Activated CD4-positive, alpha-beta T cell treated with anti-CD3 and anti-CD28 coated beads for 48 hours (primary cell): ENCODE data around the gene EVC.

Source experiments
- DNase-seq: peaks from one replicate; pipeline ENCODE4 v3.0.0-alpha.2; 2020

The EVC gene

GRCh38 chr4:5735463-5735862 is 24.5 kb downstream of the EVC start:
- DNase-seq = no peak

- DNase-seq = no peak
Observed at GRCh38 chr4:5738061-5738460, 27.1 kb downstream of the EVC start.

DNA sequence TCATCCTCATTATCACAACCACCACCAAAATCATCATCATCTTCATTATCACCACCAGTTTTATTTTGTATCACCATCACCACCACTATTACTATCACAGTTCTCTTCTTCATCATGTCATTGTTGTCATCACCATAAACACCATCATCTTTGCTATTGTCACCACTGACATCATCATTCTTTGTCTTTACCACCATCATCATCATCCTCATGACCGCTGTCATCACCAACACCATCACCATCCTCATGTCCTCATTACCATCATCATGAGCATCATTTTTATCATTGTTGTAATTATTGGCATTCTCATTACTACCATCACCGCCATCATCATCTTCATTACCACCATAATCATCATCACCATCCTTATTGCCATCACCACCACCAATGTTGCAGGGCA is 31.4 kb downstream of the EVC start:
- DNase-seq = no peak

- no peak for DNase-seq
Observed at GRCh38 chr4:5742968-5743367, 32.0 kb downstream of the EVC start.

- DNase-seq = no peak
Observed at GRCh38 chr4:5746250-5746649, 35.2 kb downstream of the EVC start.

DNA sequence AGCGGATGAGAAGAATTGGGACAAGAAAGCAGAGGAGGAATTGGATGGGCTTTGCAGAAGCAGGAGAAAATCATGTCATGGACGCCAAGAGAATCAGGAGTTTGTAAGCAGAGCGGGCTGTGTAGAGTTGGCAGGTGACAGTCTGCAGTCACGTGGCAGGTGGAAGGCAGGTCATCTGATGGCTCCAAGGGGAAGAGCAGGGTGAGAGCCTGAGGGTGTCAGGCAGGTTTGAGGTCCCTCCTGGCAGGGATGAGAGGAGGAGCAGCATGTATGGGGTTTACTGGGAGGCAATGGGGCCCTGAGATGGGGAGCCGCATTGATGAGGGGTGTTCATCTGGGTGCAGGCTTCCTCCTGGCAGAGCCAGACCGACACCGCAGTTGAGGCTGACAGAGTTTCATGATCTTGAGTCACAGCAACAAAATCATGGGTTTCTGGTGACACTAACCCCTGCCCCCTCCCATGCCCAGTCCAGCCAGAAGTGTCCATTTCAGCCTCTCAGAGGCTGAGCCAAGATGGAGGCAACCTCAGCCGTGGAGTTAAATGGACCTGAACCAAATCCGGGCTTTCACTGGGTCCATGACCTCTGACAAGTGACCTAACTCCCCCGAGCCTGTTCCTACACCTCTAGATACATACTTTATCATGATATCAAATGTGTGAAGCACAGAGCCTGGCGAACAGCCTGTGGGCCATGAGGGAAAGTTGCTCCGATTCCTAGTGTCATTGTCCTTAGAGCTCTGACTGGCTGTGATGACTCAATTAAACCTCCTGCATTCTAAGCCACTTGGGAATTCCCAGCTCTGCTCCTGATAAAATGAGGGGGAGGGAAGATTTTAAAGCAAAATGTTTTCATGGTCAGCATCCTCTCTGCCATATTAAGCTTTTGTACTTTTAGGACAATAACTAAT is 36.1 kb downstream of the EVC start:
- no peak for DNase-seq

DNA sequence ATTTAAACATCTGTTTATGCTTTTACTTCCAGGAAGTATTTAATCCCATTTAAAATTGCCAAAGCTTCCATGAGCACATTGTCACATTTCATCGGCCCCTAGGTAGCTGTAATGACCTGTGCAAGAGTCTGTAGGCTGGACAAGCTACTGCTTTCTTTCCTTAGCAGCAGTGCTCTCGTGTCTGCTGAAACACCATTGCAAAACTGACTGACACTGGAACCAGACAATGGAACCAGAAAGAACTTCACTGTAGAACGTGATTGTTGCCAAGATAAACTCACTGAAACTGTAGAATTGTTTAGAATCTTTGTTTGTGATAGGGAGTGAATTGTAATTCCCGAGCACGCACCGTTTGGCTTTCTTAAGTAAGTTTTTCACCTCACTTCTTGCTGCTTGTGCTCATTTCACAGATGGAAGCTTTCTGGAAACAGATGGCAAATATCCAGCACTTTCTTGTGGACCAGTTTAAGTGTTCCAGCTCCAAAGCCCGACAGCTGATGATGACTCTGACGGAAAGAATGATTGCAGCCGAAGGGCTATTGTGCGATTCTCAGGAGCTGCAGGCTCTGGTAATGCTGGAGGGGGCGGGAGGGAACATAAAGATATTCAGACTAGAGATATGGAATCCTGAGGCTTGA is 36.9 kb downstream of the EVC start:
- DNase-seq = no peak

GRCh38 chr4:5749568-5749967 is 38.6 kb downstream of the EVC start:
- DNase-seq = no peak

- no peak for DNase-seq
Observed at GRCh38 chr4:5750052-5750945, 39.3 kb downstream of the EVC start.

GRCh38 chr4:5750946-5751665 is 40.1 kb downstream of the EVC start:
- no peak for DNase-seq

- DNase-seq = no peak
Observed at GRCh38 chr4:5751666-5752375, 40.8 kb downstream of the EVC start.

GRCh38 chr4:5752376-5753184 is 41.6 kb downstream of the EVC start:
- DNase-seq = no peak

DNA sequence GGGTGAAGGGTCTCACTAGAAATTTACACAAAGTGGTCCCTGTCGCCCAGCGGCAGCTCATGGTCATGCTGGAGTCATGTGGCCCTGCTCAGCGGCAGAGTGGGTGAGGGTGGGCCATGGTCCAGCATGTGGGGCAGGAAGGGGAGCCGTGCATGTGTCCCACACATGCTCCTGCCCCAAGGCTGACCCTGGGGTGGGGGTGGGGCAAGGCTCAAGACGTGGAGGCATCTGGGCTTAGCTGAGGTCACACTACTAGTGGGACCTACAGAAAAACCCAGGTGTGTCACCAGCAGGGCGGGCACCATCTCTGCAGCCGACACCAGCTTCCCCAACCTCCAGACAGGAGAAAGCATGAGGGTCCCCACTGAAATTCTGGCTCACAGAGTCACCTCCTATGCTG is 42.4 kb downstream of the EVC start:
- no peak for DNase-seq

DNA sequence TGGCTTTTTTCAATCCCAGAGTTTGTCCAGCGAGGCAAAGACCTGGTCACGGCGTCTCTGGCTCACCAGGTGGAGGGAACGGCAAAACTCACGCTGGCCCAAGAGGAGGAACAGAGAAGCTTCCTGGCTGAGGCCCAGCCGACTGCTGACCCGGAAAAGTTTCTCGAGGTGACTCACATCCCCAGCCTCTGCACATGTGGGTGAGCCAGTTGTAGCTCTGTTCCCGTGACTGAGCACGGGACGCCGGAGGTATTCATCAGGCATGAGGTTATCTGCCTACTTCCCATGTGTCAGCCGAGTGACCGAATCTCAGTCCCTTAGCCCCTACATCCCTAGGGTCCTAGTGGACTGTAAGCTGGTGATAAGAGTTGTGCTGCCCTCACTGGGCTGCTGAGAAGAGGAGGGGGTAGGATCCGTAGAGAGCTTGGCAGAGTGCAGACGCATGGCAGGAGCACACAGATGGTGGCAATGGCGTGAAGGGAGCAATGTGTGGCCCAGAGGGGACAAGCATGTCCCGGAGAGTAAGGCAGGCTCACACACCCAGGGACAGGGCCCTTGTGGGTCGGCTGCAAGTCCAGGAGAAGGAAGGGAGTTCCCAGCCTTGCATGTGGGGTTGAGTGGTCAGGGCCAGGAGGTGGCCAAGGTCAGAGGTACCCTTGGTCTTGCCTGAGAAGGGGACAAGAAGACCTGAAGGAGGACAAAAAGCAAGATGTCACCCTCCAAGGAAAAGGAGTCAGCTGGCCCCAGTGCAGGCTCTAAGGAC is 42.9 kb downstream of the EVC start:
- no peak for DNase-seq

DNA sequence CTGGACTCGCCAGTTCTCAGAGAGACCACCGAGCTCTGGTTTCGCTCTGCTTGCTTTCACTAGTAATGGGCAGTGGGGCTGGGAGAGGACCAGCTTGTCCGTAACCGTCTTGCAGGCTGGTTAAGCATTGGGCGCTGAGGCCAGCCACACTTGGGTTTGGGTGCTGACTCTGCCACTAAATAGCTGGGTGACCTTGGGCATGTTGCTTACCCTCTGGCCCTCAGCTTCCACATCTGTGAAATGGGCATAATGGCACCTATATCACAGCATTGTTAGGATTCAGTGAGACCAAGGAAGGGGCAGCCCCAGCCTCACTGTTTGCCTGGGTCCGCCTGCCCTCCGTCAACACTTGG is 43.5 kb downstream of the EVC start:
- no peak for DNase-seq

- DNase-seq = no peak
Observed at GRCh38 chr4:5755161-5755560, 44.2 kb downstream of the EVC start.

DNA sequence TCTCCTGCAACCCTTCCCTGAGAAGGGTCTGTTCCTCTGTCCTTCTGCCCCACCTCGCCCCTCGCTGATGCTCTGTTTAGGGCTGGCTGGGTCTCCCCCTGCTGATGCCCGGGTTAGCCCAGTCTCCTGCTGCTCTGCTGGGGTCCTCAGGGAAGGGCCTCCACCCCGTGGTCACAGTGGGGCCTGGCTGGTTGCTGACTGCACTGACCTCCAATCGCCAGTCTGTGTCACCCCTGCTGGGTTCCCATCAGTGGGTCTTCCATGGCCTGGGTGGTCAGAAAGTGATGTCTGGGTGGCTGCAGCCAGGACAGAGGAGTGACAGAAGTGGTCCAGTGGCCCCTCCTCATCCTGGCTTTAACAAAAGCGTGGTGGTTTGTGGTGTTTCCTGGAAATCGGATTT is 44.7 kb downstream of the EVC start:
- no peak for DNase-seq

DNA sequence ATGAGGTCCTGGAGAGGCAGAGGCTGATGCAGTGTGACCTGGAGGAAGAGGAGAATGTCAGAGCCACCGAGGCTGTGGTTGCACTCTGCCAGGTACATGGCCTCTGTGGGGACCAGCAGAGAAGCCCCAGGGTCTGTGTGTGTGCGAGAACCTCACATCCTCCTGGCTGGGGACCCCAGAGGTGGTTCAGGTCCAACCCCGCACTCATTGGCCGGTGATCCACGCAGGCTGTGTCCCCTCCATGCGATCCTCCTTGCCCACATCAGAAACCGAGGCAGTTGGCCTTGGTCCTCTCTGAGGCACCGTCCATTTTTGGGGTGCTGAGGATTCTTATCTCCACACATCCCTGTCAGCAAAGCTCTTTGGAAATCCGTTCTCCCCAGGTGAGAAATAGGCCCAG is 45.3 kb downstream of the EVC start:
- DNase-seq = no peak

- no peak for DNase-seq
Observed at GRCh38 chr4:5757091-5757490, 46.1 kb downstream of the EVC start.

GRCh38 chr4:5757536-5757935 is 46.5 kb downstream of the EVC start:
- no peak for DNase-seq

DNA sequence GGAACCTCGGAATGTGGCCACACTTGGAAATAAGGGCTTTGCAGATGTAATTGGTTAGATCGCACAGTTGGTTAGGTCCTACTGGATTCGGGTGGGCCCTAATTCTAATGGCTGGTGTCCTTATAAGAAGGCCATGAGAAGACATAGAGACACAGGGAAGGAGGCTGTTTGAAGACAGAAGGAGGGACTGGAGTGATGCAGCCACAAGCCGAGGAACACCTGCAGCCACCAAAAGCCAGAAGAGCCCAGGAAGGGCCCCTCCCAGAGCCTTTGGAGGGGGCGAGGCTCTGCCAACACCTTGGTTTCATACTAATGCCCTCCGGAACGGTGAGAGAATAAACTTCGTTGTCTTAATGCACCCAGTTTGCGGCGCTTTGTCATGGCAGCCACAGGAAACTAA is 47.0 kb downstream of the EVC start:
- no peak for DNase-seq
